GM12801 (cell line): ENCODE measurements around the gene RIPOR3.

Source experiments
- TF ChIP-seq, protein P1 (sequence below): IDR thresholded peaks from one replicate; pipeline ENCODE4 v1.5.1; 2011; ENCODE audit warnings: control low read depth; ENCODE audit not compliant: insufficient read length; ENCODE audit errors: extremely low read depth

RIPOR3 gene

GRCh38 chr20:50681359-50682064 lies 9.8 kb downstream of the RIPOR3 start:
- TF ChIP-seq, protein P1, sequence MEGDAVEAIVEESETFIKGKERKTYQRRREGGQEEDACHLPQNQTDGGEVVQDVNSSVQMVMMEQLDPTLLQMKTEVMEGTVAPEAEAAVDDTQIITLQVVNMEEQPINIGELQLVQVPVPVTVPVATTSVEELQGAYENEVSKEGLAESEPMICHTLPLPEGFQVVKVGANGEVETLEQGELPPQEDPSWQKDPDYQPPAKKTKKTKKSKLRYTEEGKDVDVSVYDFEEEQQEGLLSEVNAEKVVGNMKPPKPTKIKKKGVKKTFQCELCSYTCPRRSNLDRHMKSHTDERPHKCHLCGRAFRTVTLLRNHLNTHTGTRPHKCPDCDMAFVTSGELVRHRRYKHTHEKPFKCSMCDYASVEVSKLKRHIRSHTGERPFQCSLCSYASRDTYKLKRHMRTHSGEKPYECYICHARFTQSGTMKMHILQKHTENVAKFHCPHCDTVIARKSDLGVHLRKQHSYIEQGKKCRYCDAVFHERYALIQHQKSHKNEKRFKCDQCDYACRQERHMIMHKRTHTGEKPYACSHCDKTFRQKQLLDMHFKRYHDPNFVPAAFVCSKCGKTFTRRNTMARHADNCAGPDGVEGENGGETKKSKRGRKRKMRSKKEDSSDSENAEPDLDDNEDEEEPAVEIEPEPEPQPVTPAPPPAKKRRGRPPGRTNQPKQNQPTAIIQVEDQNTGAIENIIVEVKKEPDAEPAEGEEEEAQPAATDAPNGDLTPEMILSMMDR: no peak

GRCh38 chr20:50680105-50680960 lies 11.0 kb downstream of the RIPOR3 start:
- TF ChIP-seq, protein P1: no peak

DNA sequence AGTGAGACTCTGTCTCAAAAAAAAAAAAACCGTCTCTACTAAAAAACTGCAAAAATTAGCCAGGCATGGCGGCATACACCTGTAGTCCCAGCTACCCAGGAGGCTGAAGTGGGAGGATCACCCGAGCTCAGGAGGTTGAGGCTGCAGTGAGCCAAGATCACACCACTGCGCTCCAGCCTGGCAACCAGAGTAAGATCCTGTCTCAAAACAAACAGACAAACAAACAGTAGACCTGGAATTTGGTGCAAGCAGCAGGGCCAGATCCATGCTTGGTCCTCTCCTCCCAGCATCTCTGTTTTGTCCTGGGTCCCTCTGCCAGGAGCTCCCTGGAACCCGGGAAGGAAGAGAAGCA lies 11.6 kb downstream of the RIPOR3 start:
- TF ChIP-seq, protein P1: no peak

- TF ChIP-seq, protein P1: no peak
Observed at GRCh38 chr20:50678169-50678898, 13.0 kb downstream of the RIPOR3 start.

DNA sequence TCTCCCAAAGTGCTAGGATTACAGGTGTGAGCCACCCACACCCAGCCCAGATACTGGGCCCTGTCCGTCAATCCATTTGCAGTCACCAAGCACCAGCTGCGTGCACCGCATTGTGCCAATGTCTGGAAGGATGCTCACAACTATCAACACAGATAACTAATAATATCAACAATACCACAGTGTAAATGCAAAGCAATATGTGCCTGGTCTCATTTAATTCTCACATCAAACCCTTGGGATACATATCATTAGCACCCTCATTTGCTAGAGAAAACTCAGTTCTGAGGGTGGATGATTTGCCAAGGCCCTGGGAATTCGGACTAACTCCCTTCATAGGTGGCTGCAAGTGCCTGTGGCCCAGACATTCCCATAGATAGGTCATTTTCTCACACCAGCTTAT lies 14.5 kb downstream of the RIPOR3 start:
- TF ChIP-seq, protein P1: no peak

GRCh38 chr20:50675671-50676376 lies 15.5 kb downstream of the RIPOR3 start:
- TF ChIP-seq, protein P1: no peak
